K562 (cell line): ENCODE data around the gene NAA10. TPM values are rescaled to one million over a fixed set of nuclear protein-coding genes. Genes with fewer than 3 reads are reported as not detected.

Source experiments
- ATAC-seq: fragments of 200-7000 bp; cut with Tn5 transposase; 3 replicates; pipeline ENCODE4 v1.9.1; 2020; ENCODE audit warnings: moderate library complexity
- BruUV-seq: library from RNA; stranded (reverse); fragments of 400-500 nt; replicated peaks from 2 replicates; lab custom pipeline; 2021; lab: Mats Ljungman, UMichigan
- CTCF ChIA-PET: fragments of 300-600 bp; formaldehyde crosslinking; extraction: SDS; loops from one replicate; lab custom pipeline; 2021; ENCODE audit warnings: low intra/inter-chr PET ratio; lab: Yijun Ruan, JAX
- POLR2A ChIA-PET: fragments of 300-600, 350-650 bp; sonication (Branson Sonifier 250); formaldehyde crosslinking; extraction: SDS; loops from one replicate; lab custom pipeline; 2021; ENCODE audit warnings: antibody characterized with exemption, inconsistent platforms; lab: Yijun Ruan, JAX
- DNase-seq, 4 experiments: peaks; one replicate each; pipeline versions ENCODE4 v3.0.0 to v3.0.0-alpha.2; 2011 to 2018; ENCODE audit warnings: low spot score in 3 of 4, mixed read lengths in 3 of 4; ENCODE audit errors: extremely low read depth in 1 of 4
- FAIRE-seq: peaks from 2 replicates; lab custom pipeline; 2011; peaks lifted over from hg19 to GRCh38; lab: Jason Lieb, UNC
- H2AFZ ChIP-seq: 2 replicates; pipeline ENCODE4 v1.6.0; 2011; ENCODE audit warnings: low read depth, low read length, control low read depth, inconsistent platforms
- H3K27ac ChIP-seq: fragments of 200-600 bp; 3 replicates; pipeline ENCODE4 v1.8.0; 2011; ENCODE audit warnings: low read depth, mild to moderate bottlenecking, control low read depth, inconsistent platforms, low read length, moderate library complexity, mixed read lengths; ENCODE audit errors: extremely low read depth
- H3K27me3 ChIP-seq, 2 experiments: fragments of 300-600 bp in 1 of 2; 2 replicates in 1 of 2; 3 replicates in 1 of 2; pipeline versions ENCODE4 v1.6.0 to v1.8.0; 2011; ENCODE audit warnings: inconsistent platforms in 2 of 2, low read length in 2 of 2, mild to moderate bottlenecking in 1 of 2, mixed read lengths in 1 of 2, moderate library complexity in 1 of 2; ENCODE audit not compliant: control insufficient read depth in 2 of 2, insufficient read depth in 2 of 2
- H3K36me3 ChIP-seq: fragments of 300-600 bp; 3 replicates; pipeline ENCODE4 v1.8.0; 2011; ENCODE audit warnings: mild to moderate bottlenecking, low read length, inconsistent platforms; ENCODE audit not compliant: control insufficient read depth, insufficient read depth
- H3K4me1 ChIP-seq, 2 experiments: fragments of 200-600 bp in 1 of 2; replicated peaks in 1 of 2; 2 replicates in 1 of 2; 3 replicates in 1 of 2; pipeline versions ENCODE4 v1.5.1 to v1.8.0; 2011; ENCODE audit warnings: inconsistent platforms in 2 of 2, low read length in 2 of 2, mild to moderate bottlenecking in 1 of 2, mixed read lengths in 1 of 2, moderate library complexity in 1 of 2; ENCODE audit not compliant: control insufficient read depth in 2 of 2, insufficient read depth in 2 of 2
- H3K4me2 ChIP-seq: 2 replicates; pipeline ENCODE4 v1.6.1; 2011; ENCODE audit warnings: low read length, control low read depth, inconsistent platforms, mixed read lengths; ENCODE audit not compliant: insufficient read depth
- H3K4me3 ChIP-seq: fragments of 200-600 bp; sonication (generic), shearing (Covaris generic); 2 replicates; pipeline ENCODE4 v1.5.1; 2016; ENCODE audit warnings: control low read depth, inconsistent platforms
- H3K79me2 ChIP-seq: fragments of 200-600 bp; 3 replicates; pipeline ENCODE4 v1.8.0; 2011; ENCODE audit warnings: low read length, inconsistent platforms; ENCODE audit not compliant: control insufficient read depth, insufficient read depth
- H3K9ac ChIP-seq, 2 experiments: 2 replicates each; pipeline versions ENCODE4 v1.6.0 to v1.6.1; 2011; ENCODE audit warnings: low read depth in 2 of 2, low read length in 2 of 2, control low read depth in 1 of 2, inconsistent platforms in 1 of 2, mild to moderate bottlenecking in 1 of 2, mixed read lengths in 1 of 2; ENCODE audit not compliant: insufficient read depth in 1 of 2
- H3K9me1 ChIP-seq: one replicate; pipeline ENCODE4 v1.6.0; 2011; ENCODE audit warnings: inconsistent platforms, mild to moderate bottlenecking, low read length, moderate library complexity; ENCODE audit not compliant: control insufficient read depth, insufficient read depth
- H3K9me3 ChIP-seq: replicated peaks from 2 replicates; pipeline ENCODE4 v1.5.1; 2011; ENCODE audit warnings: low read depth, low read length, inconsistent platforms; ENCODE audit not compliant: control insufficient read depth, insufficient read depth
- H4K20me1 ChIP-seq: replicated peaks from 2 replicates; pipeline ENCODE4 v1.6.1; 2011; ENCODE audit warnings: low read length, inconsistent platforms, mixed read lengths; ENCODE audit not compliant: control insufficient read depth, insufficient read depth
- DDX20 ChIP-seq: fragments of 450-650 bp; IDR thresholded peaks from 2 replicates; pipeline ENCODE4 v1.6.1; 2016; ENCODE audit warnings: missing genetic modification characterization, low read depth, mild to moderate bottlenecking, missing compliant biosample characterization, moderate library complexity
- EGR1 ChIP-seq: fragments of 450-650 bp; conservative IDR thresholded peaks from 2 replicates; pipeline ENCODE4 v1.6.1; 2017; ENCODE audit warnings: mild to moderate bottlenecking
- HMGN3 ChIP-seq: IDR thresholded peaks from 2 replicates; pipeline ENCODE4 v1.6.1; 2011; ENCODE audit warnings: borderline replicate concordance, low read depth, mild to moderate bottlenecking, mixed read lengths, low read length; ENCODE audit not compliant: insufficient read length; ENCODE audit errors: extremely low read depth
- PHF8 ChIP-seq: fragments of 200-600 bp; sonication (generic); IDR thresholded peaks from 2 replicates; pipeline ENCODE4 v1.6.1; 2012; ENCODE audit warnings: mixed run types, mild to moderate bottlenecking, inconsistent platforms, low read length, moderate library complexity, borderline replicate concordance
- WGBS: fragments of 100-300 bp; shearing (Covaris generic); methylation state at CpG from one replicate; pipeline ENCODE4 v1.1.6; 2016; ENCODE audit warnings: low coverage, mixed read lengths; ENCODE audit not compliant: insufficient coverage; ENCODE audit errors: missing lambda C conversion rate; 5-methylcytosine and 5-hydroxymethylcytosine counted together
- in situ Hi-C: fragments of 300-500 bp; cut with MboI; formaldehyde crosslinking; loops from 4 replicates; pipeline ENCODE4 v1.15.0; 2018; ENCODE audit warnings: inconsistent platforms, mixed read lengths
- intact Hi-C: fragments of 100-400 bp; cut with micrococcal nuclease; formaldehyde crosslinking; loops from 2 replicates; pipeline ENCODE4 v1.14.2; 2022
- polyA plus RNA-seq, 8 experiments: library from polyadenylated mRNA; depleted of rRNA in 4 of 8; stranded (reverse) in 5 of 8; unstranded in 3 of 8; fragments of >200 nt; fragmentation: Nextera tagmentation in 2 of 8; fragmentation: Illumina TruSeq in 1 of 8; extraction: Ambion mirVana in 2 of 8; extraction: Trizol in 1 of 8; gene quantifications; 2 replicates each; pipeline versions ENCODE4 v1.2.1 to v1.2.3, GENCODE V29; 2011 to 2014; ENCODE audit warnings: inconsistent platforms in 1 of 8, missing spikeins in 1 of 8
- total RNA-seq, 7 experiments: library from RNA; depleted of rRNA in 6 of 7; stranded (reverse); fragments of >200 nt in 6 of 7; fragmentation: Illumina TruSeq in 2 of 7; extraction: Trizol in 2 of 7; gene quantifications; 2 replicates each; pipeline versions ENCODE4 v1.2.1 to v1.2.3, GENCODE V29; 2011 to 2021; ENCODE audit warnings: low replicate concordance in 1 of 7

The NAA10 gene
- total and polyA plus RNA-seq, 9 of the 15 experiments (the other 6 are each of a cell fraction or from before 2014, with no cell fraction given): 11.1 to 250 (median 134) TPM

- no TSS peak for BruUV-seq
- no peak for FAIRE-seq
- H3K4me3 ChIP-seq: no peak overlapping the region
- TF ChIP-seq HMGN3 (no peak), PHF8 (no peak)
- TF ChIP-seq, all 486 proteins: peak for 0
- Histone ChIP-seq H2AFZ (no peak overlapping the region), H3K4me1 (peaks cover 20 to 50% of the 10 kb centered on the region in 2 experiments), H3K27ac (no peak overlapping the region), H3K4me2 (no peak overlapping the region), H3K79me2 (peaks cover 10% of the 10 kb centered on the region), H3K9me1 (no peaks in the 10 kb centered on the region), H3K9me3 (no peaks in the 10 kb centered on the region), H4K20me1 (no peaks in the 10 kb centered on the region), H3K27me3 (no peaks in the 10 kb centered on the region), H3K9ac (peak overlapping the region in 1 of 2 experiments; percentile 81; a peak in 2 of 4 replicates), H3K36me3 (peaks cover 2% of the 10 kb centered on the region; the same call in 2 of the 3 replicates)
- in situ Hi-C loops: no loop called here
- 36% methylated on average over 5 of the region's 7 CpGs for WGBS
- ChIA-PET POLR2A (interaction anchor here (0.6 to 1.2 kb wide), 3 partner anchors 11 to 213 kb away, joined by 3 to 5 read pairs (median 4); no protein-coding TSS in a partner anchor), CTCF (no interaction called here)
- DNase-seq (no peak), ATAC-seq (no peak)
- intact Hi-C loops: no loop called here
Measured at GRCh38 chrX:153939573-153939972, 4.7 kb upstream of the NAA10 start.

- BruUV-seq: no TSS peak
- ATAC-seq (no peak), FAIRE-seq (no peak), DNase-seq (no peak)
- Histone ChIP-seq H3K9me3 (no peaks in the 10 kb centered on the region), H3K79me2 (peaks cover 16% of the 10 kb centered on the region), H2AFZ (no peak overlapping the region), H3K4me2 (no peak overlapping the region), H3K36me3 (peaks cover 7% of the 10 kb centered on the region; the same call in 2 of the 3 replicates), H3K9me1 (no peaks in the 10 kb centered on the region), H3K4me1 (peaks cover 17 to 41% of the 10 kb centered on the region in 2 experiments), H4K20me1 (no peaks in the 10 kb centered on the region), H3K9ac (no peak overlapping the region), H3K4me3 (no peak overlapping the region), H3K27ac (no peak overlapping the region), H3K27me3 (no peaks in the 10 kb centered on the region)
- POLR2A ChIA-PET: interaction anchor here (1.0 kb wide), 1 partner anchor 13 kb away, joined by 3 read pairs; no protein-coding TSS in a partner anchor
- TF ChIP-seq DDX20: no peak
- 0 out of 2 replicates have a peak, but pooled peaks have one; percentile 6 for TF ChIP-seq EGR1
- WGBS: 79% methylated on average over 9 of the region's 10 CpGs
- intact Hi-C loops (no loop called here), in situ Hi-C loops (no loop called here)
- CTCF ChIA-PET: no interaction called here
Measured at GRCh38 chrX:153938226-153938786, 3.5 kb upstream of the NAA10 start.
